Measurements from ENCODE around the gene SRSF6.

SRSF6 gene

DNA sequence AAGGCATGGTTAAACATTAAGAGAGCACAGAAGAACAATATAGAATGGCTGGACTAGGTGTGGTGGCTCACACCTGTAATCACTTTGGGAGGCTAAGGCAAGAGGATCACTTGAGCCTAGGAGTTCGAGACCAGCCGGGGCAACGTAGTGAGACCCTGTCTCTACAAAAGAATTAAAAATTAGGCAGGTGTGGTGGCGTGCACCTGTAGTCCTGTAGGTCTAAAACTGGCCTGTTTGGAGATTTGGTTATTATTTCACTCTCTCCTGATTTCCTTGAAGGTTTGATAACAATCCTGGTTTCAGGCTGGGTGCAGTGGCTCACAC, 15.6 kb downstream of the SRSF6 start:
- TF ChIP-seq, protein P1, sequence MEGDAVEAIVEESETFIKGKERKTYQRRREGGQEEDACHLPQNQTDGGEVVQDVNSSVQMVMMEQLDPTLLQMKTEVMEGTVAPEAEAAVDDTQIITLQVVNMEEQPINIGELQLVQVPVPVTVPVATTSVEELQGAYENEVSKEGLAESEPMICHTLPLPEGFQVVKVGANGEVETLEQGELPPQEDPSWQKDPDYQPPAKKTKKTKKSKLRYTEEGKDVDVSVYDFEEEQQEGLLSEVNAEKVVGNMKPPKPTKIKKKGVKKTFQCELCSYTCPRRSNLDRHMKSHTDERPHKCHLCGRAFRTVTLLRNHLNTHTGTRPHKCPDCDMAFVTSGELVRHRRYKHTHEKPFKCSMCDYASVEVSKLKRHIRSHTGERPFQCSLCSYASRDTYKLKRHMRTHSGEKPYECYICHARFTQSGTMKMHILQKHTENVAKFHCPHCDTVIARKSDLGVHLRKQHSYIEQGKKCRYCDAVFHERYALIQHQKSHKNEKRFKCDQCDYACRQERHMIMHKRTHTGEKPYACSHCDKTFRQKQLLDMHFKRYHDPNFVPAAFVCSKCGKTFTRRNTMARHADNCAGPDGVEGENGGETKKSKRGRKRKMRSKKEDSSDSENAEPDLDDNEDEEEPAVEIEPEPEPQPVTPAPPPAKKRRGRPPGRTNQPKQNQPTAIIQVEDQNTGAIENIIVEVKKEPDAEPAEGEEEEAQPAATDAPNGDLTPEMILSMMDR (IDR thresholded peaks at IDR 0.05; ENCODE audit: borderline replicate concordance, extremely low read depth, low read length, poor library complexity, severe bottlenecking), result no peak
- no peak for TF ChIP-seq EZH2 (IDR thresholded peaks at IDR 0.05; ENCODE audit: borderline replicate concordance, low read depth, low read length, severe bottlenecking)
- DNase-seq (no peak), ATAC-seq (ENCODE audit: insufficient read depth, low read depth) (no peak)
- H3K9ac ChIP-seq (ENCODE audit: low read depth, low read length), result no peak overlapping the region
- H3K9me3 ChIP-seq (ENCODE audit: insufficient read depth, low read length, severe bottlenecking), result no peaks in the 10 kb centered on the region
- H3K4me3 ChIP-seq (ENCODE audit: low read depth in 1 of 2, low read length in 2 of 2), result no peak overlapping the region
- H3K79me2 ChIP-seq (ENCODE audit: insufficient read depth, low read length), result no peaks in the 10 kb centered on the region
- H2AFZ ChIP-seq (ENCODE audit: low read depth, low read length), result no peak overlapping the region
- H4K20me1 ChIP-seq (ENCODE audit: insufficient read depth, low read length), result no peaks in the 10 kb centered on the region
- no peak overlapping the region for H3K27ac ChIP-seq (ENCODE audit: low read length)
- H3K4me2 ChIP-seq (ENCODE audit: insufficient read depth, low read length), result no peak overlapping the region
- peaks cover 5% of the 10 kb centered on the region; the same call in 1 of the 2 replicates for H3K36me3 ChIP-seq (ENCODE audit: insufficient read depth, low read length)
- no peaks in the 10 kb centered on the region for H3K4me1 ChIP-seq (ENCODE audit: insufficient read depth, low read length)
- no peaks in the 10 kb centered on the region for H3K27me3 ChIP-seq (ENCODE audit: insufficient read depth, low read length, poor library complexity)

GRCh38 chr20:43477193-43477592, 19.5 kb downstream of the SRSF6 start:
- Histone ChIP-seq H3K27ac (ENCODE audit: low read length) (no peak overlapping the region), H3K4me3 (ENCODE audit: low read depth in 1 of 2, low read length in 2 of 2) (no peak overlapping the region), H3K4me2 (ENCODE audit: insufficient read depth, low read length) (no peak overlapping the region), H3K27me3 (ENCODE audit: insufficient read depth, low read length, poor library complexity) (no peaks in the 10 kb centered on the region), H4K20me1 (ENCODE audit: insufficient read depth, low read length) (no peaks in the 10 kb centered on the region), H3K4me1 (ENCODE audit: insufficient read depth, low read length) (no peaks in the 10 kb centered on the region), H3K79me2 (ENCODE audit: insufficient read depth, low read length) (no peaks in the 10 kb centered on the region), H3K36me3 (ENCODE audit: insufficient read depth, low read length) (no peaks in the 10 kb centered on the region), H3K9ac (ENCODE audit: low read depth, low read length) (no peak overlapping the region), H2AFZ (ENCODE audit: low read depth, low read length) (no peak overlapping the region), H3K9me3 (ENCODE audit: insufficient read depth, low read length, severe bottlenecking) (no peaks in the 10 kb centered on the region)
- TF ChIP-seq, protein P1 (IDR thresholded peaks at IDR 0.05; ENCODE audit: borderline replicate concordance, extremely low read depth, low read length, poor library complexity, severe bottlenecking), result no peak
- TF ChIP-seq EZH2 (IDR thresholded peaks at IDR 0.05; ENCODE audit: borderline replicate concordance, low read depth, low read length, severe bottlenecking), result no peak
- DNase-seq, result no peak
- no peak for ATAC-seq (ENCODE audit: insufficient read depth, low read depth)

- Histone ChIP-seq H3K4me1 (ENCODE audit: insufficient read depth, low read length) (no peaks in the 10 kb centered on the region), H3K27me3 (ENCODE audit: insufficient read depth, low read length, poor library complexity) (no peaks in the 10 kb centered on the region), H3K4me2 (ENCODE audit: insufficient read depth, low read length) (no peak overlapping the region), H3K4me3 (ENCODE audit: low read depth in 1 of 2, low read length in 2 of 2) (no peak overlapping the region), H2AFZ (ENCODE audit: low read depth, low read length) (no peak overlapping the region), H4K20me1 (ENCODE audit: insufficient read depth, low read length) (no peaks in the 10 kb centered on the region), H3K36me3 (ENCODE audit: insufficient read depth, low read length) (no peaks in the 10 kb centered on the region), H3K9me3 (ENCODE audit: insufficient read depth, low read length, severe bottlenecking) (no peaks in the 10 kb centered on the region), H3K9ac (ENCODE audit: low read depth, low read length) (no peak overlapping the region), H3K79me2 (ENCODE audit: insufficient read depth, low read length) (no peaks in the 10 kb centered on the region), H3K27ac (ENCODE audit: low read length) (no peak overlapping the region)
- ATAC-seq (ENCODE audit: insufficient read depth, low read depth), result no peak
- TF ChIP-seq EZH2 (IDR thresholded peaks at IDR 0.05; ENCODE audit: borderline replicate concordance, low read depth, low read length, severe bottlenecking), result no peak
- TF ChIP-seq, protein P1 (IDR thresholded peaks at IDR 0.05; ENCODE audit: borderline replicate concordance, extremely low read depth, low read length, poor library complexity, severe bottlenecking), result no peak
- DNase-seq, result no peak
These were observed 19.9 kb downstream of the SRSF6 start for GRCh38 chr20:43477619-43478018.

DNA sequence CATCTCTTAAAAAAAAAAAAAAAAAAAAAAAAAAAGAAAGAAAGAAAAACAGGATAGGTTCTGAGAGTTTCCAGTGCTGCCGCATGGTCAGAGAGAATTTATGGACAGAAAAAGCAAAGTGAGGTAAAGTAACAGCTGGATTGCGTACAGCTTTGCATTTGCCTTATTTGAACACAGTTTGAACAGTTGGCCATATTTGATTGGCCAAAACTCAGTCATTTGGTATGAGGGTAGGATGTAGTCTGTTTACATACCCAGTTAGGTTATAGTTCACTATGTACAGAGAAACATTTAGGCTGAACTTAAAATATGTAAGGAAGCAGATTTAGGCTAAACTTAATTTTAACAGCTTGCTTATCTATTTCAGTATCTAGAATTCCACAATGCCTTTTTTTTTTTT, 32.3 kb downstream of the SRSF6 start:
- ATAC-seq (ENCODE audit: insufficient read depth, low read depth) (no peak), DNase-seq (no peak)
- Histone ChIP-seq H3K27ac (ENCODE audit: low read length) (no peak overlapping the region), H3K4me3 (ENCODE audit: low read depth in 1 of 2, low read length in 2 of 2) (no peak overlapping the region), H3K27me3 (ENCODE audit: insufficient read depth, low read length, poor library complexity) (peaks cover 3% of the 10 kb centered on the region), H3K36me3 (ENCODE audit: insufficient read depth, low read length) (no peaks in the 10 kb centered on the region), H4K20me1 (ENCODE audit: insufficient read depth, low read length) (no peaks in the 10 kb centered on the region), H3K9ac (ENCODE audit: low read depth, low read length) (no peak overlapping the region), H2AFZ (ENCODE audit: low read depth, low read length) (no peak overlapping the region), H3K4me1 (ENCODE audit: insufficient read depth, low read length) (no peaks in the 10 kb centered on the region), H3K9me3 (ENCODE audit: insufficient read depth, low read length, severe bottlenecking) (peaks cover 8% of the 10 kb centered on the region), H3K79me2 (ENCODE audit: insufficient read depth, low read length) (no peaks in the 10 kb centered on the region), H3K4me2 (ENCODE audit: insufficient read depth, low read length) (no peak overlapping the region)
- no peak for TF ChIP-seq EZH2 (IDR thresholded peaks at IDR 0.05; ENCODE audit: borderline replicate concordance, low read depth, low read length, severe bottlenecking)
- TF ChIP-seq, protein P1 (IDR thresholded peaks at IDR 0.05; ENCODE audit: borderline replicate concordance, extremely low read depth, low read length, poor library complexity, severe bottlenecking), result no peak
